ENCODE results near the gene CPLANE1.
"Not testable (repeated sequence)": the region's sequence is repeated elsewhere in the genome, so short reads cannot be mapped to it uniquely, and the experiment has no call there.

CPLANE1 gene

DNA sequence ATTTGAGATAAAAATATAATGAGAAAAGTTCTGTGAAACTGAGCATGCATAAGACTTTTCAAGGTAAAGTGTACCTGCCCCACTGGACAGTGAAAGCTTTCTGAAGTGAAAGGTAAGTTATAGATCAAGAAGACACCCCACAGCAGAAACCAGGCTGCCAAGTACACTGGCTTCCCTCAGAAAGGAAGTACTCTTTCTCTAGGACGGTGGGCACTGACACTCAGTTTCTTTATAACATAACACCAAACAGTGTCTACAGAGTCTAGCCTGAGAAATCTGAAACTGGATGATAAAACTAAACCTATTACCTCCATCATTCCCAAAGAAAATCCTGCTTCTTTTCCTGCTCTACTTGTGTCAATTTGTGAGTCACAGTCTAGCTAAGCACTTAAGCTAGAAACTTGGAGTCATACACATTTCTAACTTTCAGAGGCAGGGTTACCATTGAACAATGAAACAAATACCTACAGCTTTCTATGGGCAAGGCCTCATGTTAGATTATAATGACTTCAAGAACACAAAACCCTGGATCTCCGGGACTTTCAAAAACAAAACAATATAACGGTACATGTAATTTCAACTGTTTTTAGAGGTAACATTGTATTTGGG, 136.7 kb downstream of the CPLANE1 start:
- DNase-seq: no peak

DNA sequence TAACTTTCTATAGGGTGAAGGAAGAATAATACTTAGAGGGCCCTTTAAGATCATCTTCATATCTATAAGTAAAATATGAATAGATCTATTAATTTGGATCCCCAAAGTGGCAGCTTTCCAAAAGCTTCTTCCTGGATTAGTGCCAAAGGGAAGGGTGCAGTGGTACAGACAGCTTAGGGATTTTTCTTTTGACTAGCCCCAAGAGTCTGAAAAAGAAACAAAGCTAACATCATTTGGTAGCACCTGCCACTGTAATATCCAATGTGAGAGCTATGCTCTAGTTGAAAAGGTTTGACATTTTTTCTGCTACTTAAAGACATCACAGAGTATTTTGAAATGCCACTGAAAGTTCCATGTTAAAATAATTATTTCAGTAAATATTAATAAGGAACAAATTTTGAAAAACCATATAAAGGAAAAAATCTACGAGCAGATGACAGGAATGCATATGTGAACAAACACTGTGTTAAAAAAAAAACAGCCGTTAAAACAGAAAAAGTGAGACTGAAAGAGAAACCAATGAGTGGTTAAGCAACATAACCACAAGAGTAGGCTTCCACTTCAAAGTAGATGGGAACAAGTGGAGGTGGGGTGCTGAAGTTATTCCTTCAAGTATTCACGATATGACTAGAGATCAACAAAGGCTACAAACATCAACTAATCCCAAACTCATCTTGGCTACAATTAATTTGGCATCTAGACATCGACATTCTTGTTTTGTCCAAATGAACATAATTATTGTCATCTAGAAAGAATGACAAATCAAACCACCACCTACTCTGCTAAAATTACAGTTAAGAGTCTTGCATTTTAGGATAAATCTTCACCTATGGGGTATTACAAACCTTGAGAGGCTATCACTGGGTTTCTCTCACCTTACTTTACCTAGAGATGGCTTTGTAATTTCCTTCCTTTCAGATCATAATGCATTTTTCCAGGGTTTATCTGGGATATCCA, 137.5 kb downstream of the CPLANE1 start:
- peak; percentile 11 for DNase-seq

GRCh38 chr5:37110135-37110534, 139.0 kb downstream of the CPLANE1 start:
- DNase-seq: no peak

GRCh38 chr5:37109338-37109737, 139.8 kb downstream of the CPLANE1 start:
- DNase-seq: no peak

DNA sequence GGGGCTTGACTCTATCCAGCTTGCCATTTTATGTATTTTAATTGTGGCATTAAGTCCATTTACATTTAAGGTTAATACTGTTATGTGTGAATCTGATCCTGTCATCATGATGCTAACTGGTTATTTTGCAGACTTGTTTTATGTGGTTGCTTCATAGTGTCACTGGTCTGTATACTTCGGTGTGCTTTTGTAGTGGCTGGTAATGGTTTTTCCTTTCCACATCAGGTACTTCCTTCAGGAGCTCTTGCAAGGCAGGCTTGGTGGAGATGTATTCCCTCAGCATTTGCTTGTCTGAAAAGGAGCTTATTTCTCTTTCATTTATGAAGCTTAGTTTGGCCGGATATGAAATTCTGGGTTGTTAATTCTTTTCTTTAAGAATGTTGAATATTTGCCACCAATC, 145.9 kb downstream of the CPLANE1 start:
- DNase-seq: no peak

- not testable (repeated sequence) for DNase-seq
Observed at GRCh38 chr5:37099267-37099666, 149.9 kb downstream of the CPLANE1 start.

DNA sequence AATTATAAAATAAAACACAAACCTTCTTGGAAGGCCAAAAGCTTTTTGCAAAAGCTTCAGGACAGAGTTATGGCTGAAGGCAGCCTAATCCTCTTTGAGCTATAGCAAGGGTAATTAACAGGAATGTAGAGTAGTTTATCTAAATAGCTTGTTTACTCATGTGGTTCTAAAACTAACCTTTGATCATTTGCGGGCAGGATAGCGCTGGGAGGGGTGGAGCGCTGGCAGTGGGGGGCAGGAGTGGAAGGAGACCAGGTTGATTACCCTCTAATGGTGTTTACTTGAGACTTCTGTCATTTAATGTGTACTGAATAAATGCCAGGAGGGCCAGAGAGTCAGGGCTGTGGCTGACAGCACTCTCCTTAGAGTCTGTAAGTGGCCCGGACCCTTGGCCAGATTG, 155.4 kb downstream of the CPLANE1 start:
- not testable (repeated sequence) for DNase-seq

GRCh38 chr5:37090781-37091180, 158.4 kb downstream of the CPLANE1 start:
- no peak for DNase-seq

DNA sequence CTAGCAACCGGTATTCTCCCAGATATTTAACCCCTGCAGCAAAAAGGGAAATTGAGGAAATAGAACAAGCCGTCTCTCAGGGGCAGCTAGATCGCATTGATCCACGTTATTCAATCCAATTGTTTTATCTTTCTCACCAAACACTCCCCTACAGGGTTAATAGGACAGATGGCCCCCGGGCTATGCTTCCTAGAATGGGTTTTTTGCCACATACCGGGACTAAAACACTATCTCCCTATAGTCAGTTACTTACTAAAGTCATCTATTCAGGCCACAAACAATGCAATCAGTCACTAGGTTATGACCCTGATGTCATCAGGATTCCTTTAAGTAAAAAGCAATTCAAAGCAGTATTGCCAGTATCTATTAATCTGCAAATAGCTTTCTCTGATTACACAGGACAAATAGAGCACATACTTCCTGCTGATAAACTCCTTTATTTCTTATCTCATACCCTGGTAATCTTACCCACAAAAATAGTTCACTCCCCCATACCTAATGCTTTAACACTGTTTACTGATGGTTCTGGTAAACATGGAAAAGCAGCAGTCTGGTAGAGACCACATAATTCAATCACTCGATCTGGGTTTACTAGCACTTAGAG, 159.0 kb downstream of the CPLANE1 start:
- DNase-seq: no peak

- DNase-seq: no peak
Observed at GRCh38 chr5:37088009-37088408, 161.2 kb downstream of the CPLANE1 start.

GRCh38 chr5:37086466-37087173, 162.6 kb downstream of the CPLANE1 start:
- no peak for DNase-seq

DNA sequence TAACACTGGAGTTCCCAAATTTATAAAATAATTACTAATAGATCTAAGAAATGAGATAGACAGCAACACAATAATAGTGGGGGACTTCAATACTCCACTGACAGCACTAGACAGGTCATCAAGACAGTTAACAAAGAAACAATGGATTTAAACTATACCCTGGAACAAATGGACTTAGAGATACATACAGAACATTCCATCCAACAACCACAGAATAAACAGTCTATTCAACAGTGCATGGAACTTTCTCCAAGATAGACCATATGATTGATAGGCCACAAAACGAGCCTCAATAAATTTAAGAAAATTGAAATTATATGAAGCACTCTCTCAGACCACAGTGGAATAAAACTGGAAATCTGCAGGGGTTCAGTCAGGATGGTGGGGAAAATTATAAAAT, 163.2 kb downstream of the CPLANE1 start:
- not testable (repeated sequence) for DNase-seq

DNA sequence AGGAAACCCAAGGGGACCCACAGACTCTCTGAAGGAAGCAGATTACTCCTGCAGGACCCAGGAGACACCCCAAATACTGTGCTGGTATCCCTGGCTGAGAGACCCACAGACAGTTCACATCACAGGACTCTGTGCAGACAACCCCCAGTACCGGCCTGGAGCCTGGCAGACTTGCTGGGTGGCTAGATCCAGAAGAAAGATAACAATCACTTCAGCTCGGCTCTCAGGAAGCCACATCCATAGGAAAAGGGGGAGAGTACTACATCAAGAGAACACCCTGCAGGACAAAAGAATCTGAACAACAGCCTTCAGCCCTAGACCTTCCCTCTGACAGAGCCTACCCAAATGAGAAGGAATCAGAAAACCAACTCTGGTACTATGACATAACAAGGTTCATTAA, 166.2 kb downstream of the CPLANE1 start:
- not testable (repeated sequence) for DNase-seq

DNA sequence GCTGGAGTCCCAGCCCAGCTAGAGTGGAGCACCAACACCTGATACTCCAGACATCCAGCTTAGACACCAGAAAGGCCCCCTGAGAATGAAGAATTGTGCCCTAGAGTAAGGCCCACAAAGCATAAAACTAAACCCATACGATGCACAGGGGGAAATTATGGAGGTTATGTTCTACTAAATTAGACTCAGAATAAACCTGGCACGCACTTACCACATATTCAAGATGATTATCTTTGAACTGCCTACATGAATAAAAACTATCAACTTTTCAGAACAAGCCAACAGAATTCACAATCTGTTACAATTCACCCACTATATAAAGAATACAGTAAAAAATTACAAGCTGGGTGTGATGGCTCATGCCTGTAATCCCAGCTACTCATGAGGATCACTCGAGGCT, 168.5 kb downstream of the CPLANE1 start:
- DNase-seq: no peak

DNA sequence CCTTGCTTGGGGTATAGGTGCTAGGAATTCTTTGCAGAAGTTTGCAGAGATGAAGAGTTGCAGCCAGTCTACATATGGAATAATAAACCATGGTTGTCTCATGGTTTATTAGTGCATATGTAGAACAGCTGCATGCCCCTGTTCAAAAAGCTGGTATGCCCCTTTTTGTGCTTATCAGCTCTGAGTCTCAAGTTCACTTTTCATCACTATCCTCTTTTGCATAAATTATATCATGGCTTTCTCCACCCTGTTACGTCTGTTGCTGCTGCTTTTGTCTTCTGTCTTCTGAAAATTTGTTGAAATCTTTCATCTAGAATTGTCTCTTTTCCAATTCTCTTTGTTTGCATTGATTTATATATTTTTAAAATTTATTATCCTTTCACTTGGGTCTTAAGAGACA, 172.0 kb downstream of the CPLANE1 start:
- no peak for DNase-seq

DNA sequence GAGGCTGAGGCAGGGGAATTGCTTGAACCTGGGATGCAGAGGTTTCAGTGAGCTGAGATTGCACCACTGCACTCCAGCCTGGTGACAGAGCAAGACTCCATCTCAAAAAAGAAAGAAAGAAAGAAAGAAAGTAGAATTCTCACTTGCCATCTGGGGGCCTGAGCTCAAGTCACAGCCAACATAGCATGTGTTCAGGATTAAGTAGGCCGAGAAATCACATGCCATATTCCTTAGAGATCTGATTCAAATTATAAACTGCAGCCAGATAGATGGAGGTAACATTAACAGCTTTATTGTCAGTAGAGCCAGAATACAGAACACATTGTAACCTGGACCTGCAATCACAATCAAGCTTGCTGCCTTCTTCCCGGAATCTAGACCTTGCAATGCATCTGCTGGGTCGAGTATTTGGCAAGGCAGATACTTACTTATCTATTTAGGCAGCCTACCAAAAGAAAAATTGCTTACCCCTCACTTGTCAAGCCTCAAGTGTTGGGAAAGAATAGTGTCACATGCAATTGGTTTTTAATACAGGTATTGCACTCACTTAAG, 173.7 kb downstream of the CPLANE1 start:
- no peak for DNase-seq

DNA sequence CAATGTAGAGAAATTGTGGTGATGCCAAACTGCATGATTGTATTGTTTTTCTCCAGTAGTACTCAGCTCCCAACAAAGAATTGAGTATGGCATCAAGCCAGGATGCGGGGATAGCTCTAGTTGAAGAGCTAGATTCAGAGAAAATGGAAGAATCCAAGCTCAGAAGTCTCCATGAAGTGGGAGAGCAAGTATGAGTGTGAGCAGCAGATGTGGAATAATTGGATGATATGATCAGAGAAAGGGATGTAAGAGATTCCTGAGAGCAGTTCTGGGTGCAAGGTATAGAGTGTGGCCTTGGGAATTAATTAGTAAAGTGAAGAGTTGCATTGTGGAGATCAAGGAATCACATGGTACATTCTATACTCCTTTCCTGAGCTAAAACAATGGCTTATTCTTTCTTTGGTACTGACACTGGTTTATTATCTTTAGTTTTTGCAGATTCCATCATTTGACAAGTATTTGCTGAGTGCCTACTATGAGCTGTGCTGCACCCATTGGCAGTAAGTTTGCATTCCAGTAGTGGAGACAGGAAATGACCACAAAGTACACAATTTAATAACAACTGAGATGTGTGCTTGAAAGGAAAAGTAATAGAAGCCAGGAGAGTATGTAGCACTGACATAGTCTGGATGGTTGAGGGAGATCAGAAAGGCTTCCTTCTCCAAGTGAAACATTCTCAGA, 177.1 kb downstream of the CPLANE1 start:
- no peak for DNase-seq

DNA sequence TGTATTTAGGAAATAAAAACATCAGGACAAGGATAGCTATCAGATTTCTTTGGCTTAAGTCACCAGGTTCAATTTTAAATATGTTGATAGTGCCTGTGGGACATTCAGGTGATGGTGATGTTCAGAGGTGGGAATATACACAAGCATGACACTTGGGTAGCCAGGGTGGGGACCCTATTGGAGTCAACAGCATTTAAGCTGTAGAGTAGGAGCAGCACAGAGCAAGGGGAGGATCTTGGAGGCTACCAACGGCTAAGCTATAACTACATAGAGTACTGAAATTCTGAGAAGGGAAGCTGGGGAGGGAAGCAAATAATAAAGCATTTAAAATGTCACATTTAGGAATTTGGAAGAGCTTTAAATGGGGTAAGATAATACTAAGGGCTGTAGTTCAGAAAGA, 177.7 kb downstream of the CPLANE1 start:
- no peak for DNase-seq

GRCh38 chr5:37064442-37064841, 184.7 kb downstream of the CPLANE1 start:
- DNase-seq: no peak

DNA sequence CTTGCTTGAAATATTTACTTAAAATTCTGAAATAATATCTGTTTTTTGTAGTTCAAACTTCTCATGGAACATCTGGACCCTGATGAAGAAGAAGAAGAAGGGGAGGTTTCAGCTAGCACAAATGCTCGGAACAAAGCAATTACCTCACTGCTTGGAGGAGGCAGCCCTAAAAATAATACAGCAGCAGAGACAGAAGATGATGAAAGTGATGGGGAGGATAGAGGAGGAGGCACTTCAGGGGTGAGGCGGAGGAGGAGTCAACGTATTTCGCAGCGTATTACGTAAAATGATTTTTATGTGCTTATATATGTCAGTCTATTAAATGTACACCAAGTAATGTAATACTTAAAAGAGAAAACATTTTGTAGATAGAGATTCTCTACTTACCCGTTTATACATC, 185.4 kb downstream of the CPLANE1 start:
- DNase-seq: no peak

- no peak for DNase-seq
Observed at GRCh38 chr5:37060030-37060429, 189.1 kb downstream of the CPLANE1 start.

GRCh38 chr5:37056762-37057161, 192.4 kb downstream of the CPLANE1 start:
- no peak for DNase-seq
